M059J (cell line): ENCODE data around the gene MRE11. TPM values are rescaled to one million over a fixed set of nuclear protein-coding genes. Genes with fewer than 3 reads are reported as not detected.
"Not testable (repeated sequence)": the region's sequence is repeated elsewhere in the genome, so short reads cannot be mapped to it uniquely, and the experiment has no call there.

ENCODE experiments used
- DNase-seq: peaks from one replicate; pipeline ENCODE4 v3.0.0-alpha.2; 2012; ENCODE audit warnings: low read depth
- total RNA-seq: library from RNA; depleted of rRNA; stranded (reverse); fragments of >200 nt; shearing (Covaris generic); gene quantifications from 2 replicates; pipeline ENCODE4 v1.2.3, GENCODE V29; 2014

The MRE11 gene
- total RNA-seq, 1 experiment from 2014 or later: 31.9 TPM

DNA sequence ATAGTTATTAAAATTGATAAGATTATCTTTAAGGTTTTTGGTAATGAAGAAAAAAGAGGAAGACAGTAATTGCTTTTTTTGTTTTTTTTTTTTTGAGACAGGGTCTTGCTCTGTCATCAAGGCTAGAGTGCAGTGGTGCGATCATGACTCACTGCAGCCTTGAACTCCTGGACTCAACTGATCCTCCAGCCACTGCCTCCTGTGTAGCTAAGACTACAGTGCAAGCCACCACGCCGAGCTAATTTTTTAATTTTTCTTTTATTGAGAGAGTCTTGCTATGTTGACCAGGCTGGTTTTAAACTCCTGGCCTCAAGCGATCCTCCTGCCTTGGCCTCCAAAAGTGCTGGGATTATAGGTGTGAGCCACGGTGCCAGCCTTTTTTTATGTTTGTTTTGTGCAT, 12.9 kb upstream of the MRE11 start:
- not testable (repeated sequence) for DNase-seq

- peak; percentile 56 for DNase-seq
These were observed 11.1 kb upstream of the MRE11 start for GRCh38 chr11:94504689-94505293.

DNA sequence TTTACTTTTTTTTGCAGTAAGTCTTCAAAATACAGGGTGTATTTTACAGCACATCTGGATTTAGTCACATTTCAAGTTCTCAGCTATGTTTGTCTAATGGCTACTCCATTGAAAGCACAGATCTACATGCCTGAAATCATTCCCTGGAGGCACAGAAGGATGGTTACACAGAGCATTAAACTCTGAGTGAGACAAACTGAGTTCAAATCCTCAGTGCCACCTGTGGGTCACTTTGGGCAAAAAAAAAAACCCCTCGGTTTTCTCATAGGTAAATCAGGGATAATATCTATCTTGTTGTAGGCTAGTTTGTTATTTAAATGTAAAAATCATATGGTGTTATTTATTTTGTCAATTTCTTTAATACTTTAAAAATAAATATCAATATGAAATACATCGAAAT, 7.9 kb upstream of the MRE11 start:
- DNase-seq: no peak

DNA sequence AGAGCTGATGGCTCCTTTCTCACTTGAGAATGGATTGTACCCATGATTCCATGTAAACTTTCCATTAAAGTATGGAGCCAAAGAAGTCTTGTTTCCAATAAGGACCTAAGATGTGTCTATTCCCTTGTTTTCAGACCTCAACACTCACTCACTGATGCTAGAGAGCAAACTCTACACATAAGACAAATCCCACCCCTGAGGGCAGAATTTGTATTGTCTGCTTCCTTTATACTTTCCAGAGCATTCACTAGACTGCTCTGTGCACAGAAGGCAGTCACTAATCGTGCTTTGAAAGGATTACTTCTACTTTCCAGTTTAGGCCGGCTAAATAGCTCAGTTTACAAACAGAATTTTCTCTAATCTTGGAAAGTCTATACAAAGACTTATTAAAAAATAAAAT, 6.5 kb upstream of the MRE11 start:
- DNase-seq: no peak

DNA sequence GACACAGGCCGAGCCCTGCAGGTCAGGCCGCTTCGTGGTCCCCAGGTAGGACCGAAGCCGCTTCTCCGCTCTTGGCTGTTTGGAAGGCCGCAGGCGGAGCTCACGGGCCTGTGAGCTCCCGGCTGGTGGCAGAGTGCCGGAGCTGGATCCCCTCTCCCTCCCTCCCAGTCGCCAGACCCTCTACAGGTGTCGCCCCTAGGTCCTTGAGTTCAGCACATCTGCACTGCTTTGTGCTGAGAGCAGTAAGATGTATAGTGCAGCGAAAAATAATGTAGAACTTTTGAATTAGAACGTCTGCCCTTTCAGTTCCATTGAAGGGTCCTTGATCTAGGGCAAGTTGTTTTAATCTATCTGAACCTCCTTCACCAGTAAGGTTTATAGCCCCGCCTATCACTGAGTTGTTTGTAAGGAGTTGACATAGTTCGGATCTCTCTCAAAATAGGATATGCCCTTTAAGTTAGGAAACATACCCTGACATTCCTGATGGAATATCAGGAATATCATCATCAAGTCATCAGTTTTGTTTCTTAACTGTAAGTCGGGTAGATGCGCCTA, 559 bp upstream of the MRE11 start:
- no peak for DNase-seq

DNA sequence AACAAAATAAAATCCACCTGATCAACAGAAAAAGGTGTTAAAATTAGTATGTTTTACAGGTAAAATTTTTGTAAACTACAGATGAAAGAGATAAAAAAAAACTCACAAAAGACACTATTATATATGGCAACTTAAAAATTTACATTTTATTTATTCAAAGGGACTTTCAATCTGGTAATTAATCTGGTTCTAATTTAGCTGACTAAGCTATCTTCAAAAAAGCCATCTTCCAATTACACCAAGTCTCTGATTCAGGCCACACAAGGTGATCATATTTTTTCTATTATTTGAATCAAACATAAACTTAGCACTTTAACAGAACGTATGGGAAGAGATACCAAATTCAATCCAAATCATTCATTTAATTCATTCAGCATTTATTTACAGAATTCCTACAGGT, 7.6 kb downstream of the MRE11 start:
- no peak for DNase-seq

DNA sequence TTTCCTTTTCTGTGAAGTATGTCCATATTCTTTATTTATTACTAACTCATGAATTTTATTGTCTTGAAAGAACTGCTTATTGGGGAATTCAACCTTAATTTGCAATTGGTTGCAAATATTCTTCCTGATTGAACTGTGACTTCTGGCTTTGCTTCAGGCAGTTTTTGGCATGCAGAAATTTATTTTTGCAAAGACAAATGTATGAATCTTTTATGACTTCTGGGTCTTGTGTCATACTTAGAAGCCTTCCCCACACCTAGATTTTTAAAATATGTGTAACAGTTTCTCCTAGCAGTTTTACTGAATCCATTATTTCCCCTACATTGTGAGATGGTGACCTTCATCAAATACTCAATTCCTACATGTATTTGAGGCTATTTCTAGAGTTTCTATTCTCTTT, 12.3 kb downstream of the MRE11 start:
- no peak for DNase-seq

- no peak for DNase-seq
These were observed 16.0 kb downstream of the MRE11 start for GRCh38 chr11:94477624-94478023.

- peak; percentile 18 for DNase-seq
These were observed 20.5 kb downstream of the MRE11 start for GRCh38 chr11:94472916-94473799.

DNA sequence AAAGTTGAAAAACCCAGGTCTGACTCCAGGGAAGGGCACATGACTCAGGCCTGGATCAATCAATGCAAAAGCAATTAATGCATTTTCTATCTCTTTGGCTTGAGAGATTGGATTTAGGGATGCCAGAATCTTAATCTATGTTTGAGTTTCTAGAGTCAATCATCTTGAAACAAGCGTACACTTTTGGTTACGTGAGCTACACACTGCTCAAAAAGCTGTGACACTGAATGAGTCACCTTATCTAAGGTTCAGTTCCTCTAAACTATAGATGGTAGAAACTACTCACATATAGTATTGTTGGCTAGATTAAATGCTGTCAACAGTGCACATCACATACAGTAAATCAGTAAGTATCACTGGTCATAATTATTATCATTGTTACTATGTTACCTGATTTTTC, 24.2 kb downstream of the MRE11 start:
- DNase-seq: no peak

GRCh38 chr11:94459576-94459975, 34.1 kb downstream of the MRE11 start:
- no peak for DNase-seq

- DNase-seq: no peak
These were observed 36.3 kb downstream of the MRE11 start for GRCh38 chr11:94457118-94458029.

- no peak for DNase-seq
These were observed 37.8 kb downstream of the MRE11 start for GRCh38 chr11:94455861-94456260.

- DNase-seq: no peak
These were observed 39.3 kb downstream of the MRE11 start for GRCh38 chr11:94454301-94454700.

GRCh38 chr11:94452988-94453387, 40.7 kb downstream of the MRE11 start:
- DNase-seq: no peak

DNA sequence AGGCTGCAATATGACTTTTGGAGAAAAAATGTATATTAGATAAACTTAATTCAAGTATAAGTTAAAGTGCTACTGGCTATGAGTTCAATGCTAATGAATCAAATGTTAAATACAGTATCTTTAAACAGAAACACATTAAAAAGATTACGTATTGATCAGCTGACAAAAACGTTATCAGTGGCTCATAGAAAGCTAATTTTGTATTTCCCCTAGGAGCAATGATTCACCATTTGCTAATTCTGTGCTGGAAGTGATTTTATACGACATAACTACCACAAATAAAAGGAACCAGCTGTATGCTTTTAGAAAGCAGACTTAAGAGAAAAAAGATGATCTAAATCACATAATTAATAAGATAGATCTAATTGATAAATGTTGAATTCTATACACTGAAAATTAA, 43.6 kb downstream of the MRE11 start:
- no peak for DNase-seq

GRCh38 chr11:94449437-94449836, 44.2 kb downstream of the MRE11 start:
- peak; percentile 57 for DNase-seq

DNA sequence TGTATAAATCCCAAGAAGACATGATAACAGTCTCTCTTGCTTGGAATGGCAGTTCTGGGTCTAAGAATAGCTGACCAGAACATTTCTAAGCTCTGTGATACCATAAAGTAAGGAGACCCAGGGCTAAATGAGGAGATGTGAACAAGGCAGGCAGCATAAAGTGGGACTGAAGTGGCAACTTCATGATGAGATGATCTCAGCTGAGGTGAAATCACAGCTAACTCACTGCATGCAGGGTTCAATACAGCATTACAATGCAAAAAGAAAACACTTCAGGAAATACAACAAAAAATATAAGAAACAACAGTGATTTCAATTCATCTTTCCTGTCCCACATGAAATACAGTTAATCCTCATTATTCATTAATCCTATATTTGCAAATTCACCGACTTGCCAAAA, 44.6 kb downstream of the MRE11 start:
- no peak for DNase-seq

DNA sequence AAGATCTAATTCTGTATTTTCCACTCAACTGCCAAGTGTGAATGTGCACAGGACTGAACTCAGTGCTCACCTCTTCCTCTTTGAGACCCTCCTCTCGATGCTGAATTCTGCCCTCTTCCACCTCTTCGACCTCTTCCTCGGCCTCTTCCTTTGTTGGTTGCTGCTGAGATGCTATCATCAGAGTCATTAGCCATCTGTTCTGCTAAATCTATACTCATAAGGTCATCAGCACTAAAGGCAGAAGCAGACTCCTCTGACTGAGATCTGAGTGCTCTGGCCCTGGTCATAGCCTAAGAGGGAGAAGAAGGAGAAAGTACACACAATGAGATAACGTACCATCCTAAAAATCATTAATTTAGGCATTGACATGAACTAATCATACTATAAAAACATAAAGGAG, 46.5 kb downstream of the MRE11 start:
- no peak for DNase-seq

GRCh38 chr11:94445641-94446040, 48.0 kb downstream of the MRE11 start:
- no peak for DNase-seq

DNA sequence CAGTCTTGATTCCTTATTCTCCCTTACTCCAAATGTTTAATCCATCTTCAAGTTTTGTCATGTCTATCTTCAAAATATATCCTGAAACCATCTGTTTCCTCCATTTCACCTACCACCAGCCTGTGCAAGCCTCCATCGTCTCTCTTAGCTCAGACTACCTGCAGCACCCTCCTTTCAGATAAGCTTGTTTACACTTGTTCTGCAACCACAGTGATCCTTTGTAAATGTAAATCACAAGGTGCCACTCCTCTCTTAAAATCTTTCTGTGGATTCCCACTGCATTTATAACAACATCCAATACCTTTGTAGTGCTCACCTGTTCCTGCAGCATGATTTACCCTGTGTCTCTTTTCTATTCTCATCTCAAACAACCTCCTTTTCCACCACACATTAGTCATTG, 60.6 kb downstream of the MRE11 start:
- no peak for DNase-seq

- DNase-seq: no peak
These were observed 69.0 kb downstream of the MRE11 start for GRCh38 chr11:94424662-94425061.
